Breast epithelium (tissue), 4 donors: ENCODE results near the gene RNLS. TPM values are rescaled to one million over a fixed set of nuclear protein-coding genes. Genes with fewer than 3 reads are reported as not detected.

Experiments used
- DNase-seq, 2 donors: peaks; one replicate each; pipeline ENCODE4 v3.0.0-alpha.2; 2019; ENCODE audit warnings: low spot score in 2 of 2
- H3K27ac ChIP-seq, 2 donors: fragments of 200-600 bp; sonication (generic) in 1 of 2; one replicate each; pipeline ENCODE4 v1.5.1; 2016 to 2019; ENCODE audit warnings: mild to moderate bottlenecking in 1 of 2
- H3K27me3 ChIP-seq, 2 donors: fragments of 200-600 bp; sonication (generic) in 1 of 2; one replicate each; pipeline versions ENCODE4 v1.5.1 to v1.6.0; 2017 to 2019; ENCODE audit warnings: control low read depth in 1 of 2, mild to moderate bottlenecking in 1 of 2
- H3K36me3 ChIP-seq: fragments of 200-600 bp; one replicate; pipeline ENCODE4 v1.5.1; 2019
- H3K4me1 ChIP-seq, 2 donors: fragments of 200-600 bp; sonication (generic); one replicate each; pipeline ENCODE4 v1.5.1; 2016 to 2019; ENCODE audit warnings: control low read depth in 1 of 2
- H3K4me3 ChIP-seq, 3 donors: fragments of 200-600 bp; sonication (generic); 1 replicate in 2 of 3; 2 replicates in 1 of 3; pipeline ENCODE4 v1.5.1; 2016 to 2019; ENCODE audit warnings: mild to moderate bottlenecking in 3 of 3, moderate library complexity in 2 of 3
- H3K9me3 ChIP-seq, 2 donors: fragments of 200-600 bp; sonication (generic) in 1 of 2; one replicate each; pipeline ENCODE4 v1.5.1; 2016 to 2019; ENCODE audit warnings: control low read depth in 1 of 2
- POLR2A ChIP-seq: fragments of 450-650 bp; IDR thresholded peaks from one replicate; pipeline ENCODE4 v1.6.1; 2016; ENCODE audit warnings: antibody characterized with exemption, mild to moderate bottlenecking, moderate library complexity
- POLR2AphosphoS5 ChIP-seq, 3 donors: sonication (generic); formaldehyde crosslinking; IDR thresholded peaks; one replicate each; pipeline ENCODE4 v1.6.1; 2017; ENCODE audit warnings: antibody characterized with exemption in 3 of 3
- intact Hi-C: fragments of 100-400 bp; cut with DNase I; formaldehyde crosslinking; loops from one replicate; pipeline ENCODE4 v1.15.1; 2023; ENCODE audit warnings: low total_unique reads
- total RNA-seq, 3 donors: library from RNA; depleted of rRNA; stranded (reverse); fragments of >200 nt; gene quantifications; one replicate each; pipeline ENCODE4 v1.1.0, GENCODE V29; 2016
- TF ChIP-seq, protein P1 (sequence below), 3 donors: fragments of 450-650 bp; IDR thresholded peaks; one replicate each; pipeline ENCODE4 v1.5.1; 2016 to 2017; ENCODE audit warnings: antibody characterized with exemption in 3 of 3, mild to moderate bottlenecking in 3 of 3, moderate library complexity in 3 of 3

The RNLS gene
- total RNA-seq, 3 donors from 2014 or later: 27.9 to 32.1 (median 29.1) TPM

GRCh38 chr10:88471899-88472298 lies 111.2 kb downstream of the RNLS start:
- Histone ChIP-seq H3K9me3 (no peaks in the 10 kb centered on the region), H3K4me3 (no peak overlapping the region), H3K27me3 (no peaks in the 10 kb centered on the region), H3K27ac (no peak overlapping the region), H3K4me1 (peaks cover 0 to 3% of the 10 kb centered on the region in 2 donors), H3K36me3 (no peaks in the 10 kb centered on the region)
- intact Hi-C loops: no loop called here
- no peak for DNase-seq
- TF ChIP-seq POLR2A: no peak
- TF ChIP-seq POLR2AphosphoS5 (IDR thresholded peaks at IDR 0.05): no peak
- TF ChIP-seq, protein P1, sequence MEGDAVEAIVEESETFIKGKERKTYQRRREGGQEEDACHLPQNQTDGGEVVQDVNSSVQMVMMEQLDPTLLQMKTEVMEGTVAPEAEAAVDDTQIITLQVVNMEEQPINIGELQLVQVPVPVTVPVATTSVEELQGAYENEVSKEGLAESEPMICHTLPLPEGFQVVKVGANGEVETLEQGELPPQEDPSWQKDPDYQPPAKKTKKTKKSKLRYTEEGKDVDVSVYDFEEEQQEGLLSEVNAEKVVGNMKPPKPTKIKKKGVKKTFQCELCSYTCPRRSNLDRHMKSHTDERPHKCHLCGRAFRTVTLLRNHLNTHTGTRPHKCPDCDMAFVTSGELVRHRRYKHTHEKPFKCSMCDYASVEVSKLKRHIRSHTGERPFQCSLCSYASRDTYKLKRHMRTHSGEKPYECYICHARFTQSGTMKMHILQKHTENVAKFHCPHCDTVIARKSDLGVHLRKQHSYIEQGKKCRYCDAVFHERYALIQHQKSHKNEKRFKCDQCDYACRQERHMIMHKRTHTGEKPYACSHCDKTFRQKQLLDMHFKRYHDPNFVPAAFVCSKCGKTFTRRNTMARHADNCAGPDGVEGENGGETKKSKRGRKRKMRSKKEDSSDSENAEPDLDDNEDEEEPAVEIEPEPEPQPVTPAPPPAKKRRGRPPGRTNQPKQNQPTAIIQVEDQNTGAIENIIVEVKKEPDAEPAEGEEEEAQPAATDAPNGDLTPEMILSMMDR (IDR thresholded peaks at IDR 0.05): no peak

DNA sequence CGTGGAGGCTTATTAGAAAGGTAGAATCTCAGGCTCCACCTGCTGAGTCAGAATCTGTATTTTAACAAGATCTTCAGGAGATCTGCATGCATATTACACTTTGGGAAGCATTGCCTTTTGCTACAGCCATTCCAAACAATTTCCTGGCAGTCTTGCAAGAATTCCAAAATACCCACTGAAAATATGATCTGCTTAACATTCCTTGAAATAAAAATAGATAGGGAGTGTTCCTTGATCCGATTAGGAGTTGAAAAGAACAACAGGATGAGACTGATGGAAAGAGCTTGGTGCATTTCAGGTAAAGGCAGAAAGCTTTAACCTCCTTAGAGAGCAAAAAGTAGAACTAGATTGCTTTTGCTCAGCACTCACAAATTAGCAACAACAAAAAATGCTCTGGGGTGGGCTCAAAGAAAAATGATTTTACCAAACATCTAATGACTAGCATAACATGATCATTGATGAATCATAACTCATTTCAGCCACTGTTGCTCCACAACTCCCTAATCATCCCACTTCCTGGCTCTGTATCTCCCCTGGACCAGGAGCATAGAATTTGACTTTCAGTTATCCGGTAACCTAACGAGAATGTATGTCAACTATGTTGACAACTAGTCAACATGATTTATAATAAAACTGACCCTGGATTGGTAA lies 115.2 kb downstream of the RNLS start:
- Histone ChIP-seq H3K27ac (no peak overlapping the region), H3K4me1 (no peaks in the 10 kb centered on the region), H3K9me3 (no peaks in the 10 kb centered on the region), H3K4me3 (no peak overlapping the region), H3K27me3 (no peaks in the 10 kb centered on the region), H3K36me3 (no peaks in the 10 kb centered on the region)
- intact Hi-C loops: no loop called here
- TF ChIP-seq POLR2A (no peak), POLR2AphosphoS5 (IDR thresholded peaks at IDR 0.05) (no peak)
- TF ChIP-seq, protein P1 (IDR thresholded peaks at IDR 0.05): no peak
- no peak for DNase-seq

DNA sequence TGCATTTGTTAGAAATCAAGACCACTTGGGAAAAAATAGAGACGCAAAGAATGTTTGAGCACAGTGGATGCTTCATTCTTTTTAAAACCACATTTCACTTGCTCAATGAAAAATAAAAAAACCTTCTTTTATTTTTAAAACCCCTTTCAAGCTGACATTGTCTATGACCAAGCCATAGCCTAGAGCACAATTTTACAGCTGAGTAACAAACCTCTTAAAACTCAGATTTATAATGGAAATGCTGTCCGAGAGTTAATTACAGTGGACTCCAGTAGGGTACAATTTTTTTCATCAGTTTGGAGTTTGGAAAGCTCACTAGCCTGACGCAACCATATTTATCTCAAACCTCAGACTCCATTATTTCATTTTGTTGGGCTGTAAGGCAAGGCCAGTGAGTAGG lies 116.3 kb downstream of the RNLS start:
- TF ChIP-seq POLR2AphosphoS5 (IDR thresholded peaks at IDR 0.05) (no peak), POLR2A (no peak)
- TF ChIP-seq, protein P1 (IDR thresholded peaks at IDR 0.05): no peak

GRCh38 chr10:88465765-88466164 lies 117.4 kb downstream of the RNLS start:
- DNase-seq: no peak
- Histone ChIP-seq H3K9me3 (no peaks in the 10 kb centered on the region), H3K4me1 (no peaks in the 10 kb centered on the region), H3K4me3 (no peak overlapping the region), H3K27me3 (no peaks in the 10 kb centered on the region), H3K27ac (peak overlapping the region in 1 of 2 donors; percentile 23), H3K36me3 (no peaks in the 10 kb centered on the region)
- TF ChIP-seq POLR2AphosphoS5 (IDR thresholded peaks at IDR 0.05) (no peak), POLR2A (no peak)
- TF ChIP-seq, protein P1 (IDR thresholded peaks at IDR 0.05): no peak
- intact Hi-C loops: no loop called here

More for the DNA sequence above, 116.3 kb downstream of the RNLS start:
- H3K4me1 ChIP-seq: no peaks in the 10 kb centered on the region
- DNase-seq: no peak
- no peaks in the 10 kb centered on the region for H3K9me3 ChIP-seq
- H3K27me3 ChIP-seq: no peaks in the 10 kb centered on the region
- H3K36me3 ChIP-seq: no peaks in the 10 kb centered on the region
- no peak overlapping the region for H3K27ac ChIP-seq
- H3K4me3 ChIP-seq: no peak overlapping the region
- intact Hi-C loops: no loop called here

GRCh38 chr10:88463811-88464210 lies 119.3 kb downstream of the RNLS start:
- TF ChIP-seq POLR2AphosphoS5 (IDR thresholded peaks at IDR 0.05) (no peak), POLR2A (no peak)
- TF ChIP-seq, protein P1 (IDR thresholded peaks at IDR 0.05): no peak
- no peaks in the 10 kb centered on the region for H3K9me3 ChIP-seq
- no peak overlapping the region for H3K4me3 ChIP-seq
- H3K36me3 ChIP-seq: no peaks in the 10 kb centered on the region
- intact Hi-C loops: no loop called here
- DNase-seq: no peak
- H3K4me1 ChIP-seq: no peaks in the 10 kb centered on the region
- no peaks in the 10 kb centered on the region for H3K27me3 ChIP-seq
- no peak overlapping the region for H3K27ac ChIP-seq
